ENCODE data around the gene SNCB. TPM values are rescaled to one million over a fixed set of nuclear protein-coding genes. Genes with fewer than 3 reads are reported as not detected.

The SNCB gene
- total and polyA plus RNA-seq, 2 of the 4 experiments (the other 2 are of a cell fraction): 0.41 TPM; not detected in 1

DNA sequence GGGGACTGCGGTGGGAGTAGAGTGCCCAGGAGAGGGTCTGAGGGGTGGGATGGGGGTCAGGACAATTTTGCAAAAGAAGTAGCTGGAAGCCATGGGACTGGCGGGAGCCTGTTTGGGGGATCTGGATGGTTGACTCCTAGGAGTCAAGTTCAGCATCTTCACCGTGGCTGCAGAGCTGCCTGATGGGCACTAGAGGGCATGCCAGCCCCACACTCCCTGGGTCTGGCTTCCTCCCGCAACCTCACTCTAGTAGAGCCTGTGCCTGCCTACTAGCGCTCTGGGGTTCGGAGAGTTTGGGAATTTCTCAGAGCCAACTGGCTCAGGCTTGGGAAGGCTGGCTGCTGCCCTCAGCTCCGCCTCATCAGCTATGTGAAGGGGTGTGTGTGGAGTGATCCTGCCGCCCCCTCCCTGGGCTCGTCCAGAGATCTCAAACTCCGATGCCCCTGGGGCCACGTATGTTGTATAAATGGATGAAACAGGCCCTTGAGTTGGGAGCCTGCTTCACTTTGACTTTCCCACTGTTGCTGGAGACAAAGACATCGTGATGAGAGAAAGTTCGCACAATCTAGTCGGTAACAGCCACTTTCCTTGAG lies 27.8 kb upstream of the SNCB start:
- intact Hi-C loops (cut with micrococcal nuclease): loop anchor here (1.0 kb wide), 2 partner anchors 84 to 454 kb away; no protein-coding TSS in a partner anchor
- Histone ChIP-seq H3K27me3 (ENCODE audit: control insufficient read depth, insufficient read depth, low read length) (peaks cover 2% of the 10 kb centered on the region; the same call in 1 of the 2 replicates), H3K4ac (ENCODE audit: low read depth, low read length) (no peak overlapping the region), H3K4me2 (ENCODE audit: low read depth, low read length) (no peak overlapping the region), H3K9me1 (ENCODE audit: insufficient read depth, low read length) (peaks cover 3% of the 10 kb centered on the region; the same call in 1 of the 2 replicates), H3K23ac (ENCODE audit: low read depth, low read length) (no peak overlapping the region), H4K20me1 (ENCODE audit: insufficient read depth, low read length) (peaks cover 17% of the 10 kb centered on the region), H2BK20ac (ENCODE audit: low read depth, low read length) (no peak overlapping the region), H3K14ac (replicated peaks; ENCODE audit: low read depth, low read length) (no peak overlapping the region), H3K56ac (ENCODE audit: extremely low read depth, insufficient read depth, low read length) (no peak overlapping the region), H3K18ac (ENCODE audit: low read depth, low read length) (no peak overlapping the region), H3K27ac (ENCODE audit: insufficient read depth, low read length) (no peak overlapping the region), H2AK5ac (ENCODE audit: low read depth, low read length) (no peak overlapping the region), H3K4me3 (ENCODE audit: insufficient read depth, low read depth, low read length) (no peak overlapping the region), H4K91ac (ENCODE audit: insufficient read depth, low read depth, low read length) (no peak overlapping the region), H3K9ac (ENCODE audit: low read depth, low read length) (no peak overlapping the region), H3K4me1 (ENCODE audit: control insufficient read depth, insufficient read depth, low read length) (0 out of 2 replicates have a peak, but pooled peaks cover 2% of the 10 kb centered on the region), H4K8ac (ENCODE audit: low read depth in 2 of 2, low read length in 2 of 2) (no peak overlapping the region), H3K79me1 (ENCODE audit: low read depth in 1 of 2, low read length in 2 of 2) (peaks cover 0 to 4% of the 10 kb centered on the region in 2 experiments; a peak in 1 of 4 replicates), H2AFZ (replicated peaks; ENCODE audit: low read length, poor library complexity) (peak overlapping the region; percentile 72), H2AK9ac (replicated peaks; ENCODE audit: low read depth, low read length, poor library complexity) (no peak overlapping the region), H2BK5ac (ENCODE audit: low read depth, low read length, poor library complexity, severe bottlenecking) (no peak overlapping the region), H2BK15ac (ENCODE audit: low read depth, low read length) (no peak overlapping the region), H4K5ac (ENCODE audit: low read depth, low read length) (no peak overlapping the region), H3K9me3 (ENCODE audit: control insufficient read depth, insufficient read depth, low read length) (no peaks in the 10 kb centered on the region), H3K36me3 (ENCODE audit: control insufficient read depth, insufficient read depth, low read length) (peaks cover 7% of the 10 kb centered on the region; the same call in 1 of the 2 replicates), H2BK120ac (ENCODE audit: low read depth, low read length) (no peak overlapping the region)
- peak; percentile 83 for TF ChIP-seq RAD21 (IDR thresholded peaks at IDR 0.05; ENCODE audit: low read length)
- TF ChIP-seq MAZ (IDR thresholded peaks at IDR 0.05; ENCODE audit: borderline replicate concordance, low read depth, low read length): no peak
- TF ChIP-seq SMC3 (IDR thresholded peaks at IDR 0.05; ENCODE audit: low read depth, low read length): peak; percentile 63
- no peak for TF ChIP-seq NFE2L2 (IDR thresholded peaks at IDR 0.05; ENCODE audit: low read depth, low read length)
- no peak for TF ChIP-seq CHD1 (IDR thresholded peaks at IDR 0.05; ENCODE audit: low read depth, low read length)
- no peak for TF ChIP-seq MAFK (IDR thresholded peaks at IDR 0.05; ENCODE audit: low read depth, low read length)
- TF ChIP-seq POLR2A (IDR thresholded peaks at IDR 0.05; ENCODE audit: low read depth, low read length): no peak
- TF ChIP-seq CEBPB (IDR thresholded peaks at IDR 0.05; ENCODE audit: low read depth, low read length): no peak
- TF ChIP-seq FOS (IDR thresholded peaks at IDR 0.05; ENCODE audit: low read depth, low read length): no peak
- no peak for TF ChIP-seq MXI1 (IDR thresholded peaks at IDR 0.05; ENCODE audit: borderline replicate concordance, low read depth, low read length)
- TF ChIP-seq, protein P1, sequence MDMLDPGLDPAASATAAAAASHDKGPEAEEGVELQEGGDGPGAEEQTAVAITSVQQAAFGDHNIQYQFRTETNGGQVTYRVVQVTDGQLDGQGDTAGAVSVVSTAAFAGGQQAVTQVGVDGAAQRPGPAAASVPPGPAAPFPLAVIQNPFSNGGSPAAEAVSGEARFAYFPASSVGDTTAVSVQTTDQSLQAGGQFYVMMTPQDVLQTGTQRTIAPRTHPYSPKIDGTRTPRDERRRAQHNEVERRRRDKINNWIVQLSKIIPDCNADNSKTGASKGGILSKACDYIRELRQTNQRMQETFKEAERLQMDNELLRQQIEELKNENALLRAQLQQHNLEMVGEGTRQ (IDR thresholded peaks at IDR 0.05; ENCODE audit: low read depth, low read length): no peak
- no peak for TF ChIP-seq RCOR1 (IDR thresholded peaks at IDR 0.05; ENCODE audit: insufficient replicate concordance, low read length)
- TF ChIP-seq, protein P2, sequence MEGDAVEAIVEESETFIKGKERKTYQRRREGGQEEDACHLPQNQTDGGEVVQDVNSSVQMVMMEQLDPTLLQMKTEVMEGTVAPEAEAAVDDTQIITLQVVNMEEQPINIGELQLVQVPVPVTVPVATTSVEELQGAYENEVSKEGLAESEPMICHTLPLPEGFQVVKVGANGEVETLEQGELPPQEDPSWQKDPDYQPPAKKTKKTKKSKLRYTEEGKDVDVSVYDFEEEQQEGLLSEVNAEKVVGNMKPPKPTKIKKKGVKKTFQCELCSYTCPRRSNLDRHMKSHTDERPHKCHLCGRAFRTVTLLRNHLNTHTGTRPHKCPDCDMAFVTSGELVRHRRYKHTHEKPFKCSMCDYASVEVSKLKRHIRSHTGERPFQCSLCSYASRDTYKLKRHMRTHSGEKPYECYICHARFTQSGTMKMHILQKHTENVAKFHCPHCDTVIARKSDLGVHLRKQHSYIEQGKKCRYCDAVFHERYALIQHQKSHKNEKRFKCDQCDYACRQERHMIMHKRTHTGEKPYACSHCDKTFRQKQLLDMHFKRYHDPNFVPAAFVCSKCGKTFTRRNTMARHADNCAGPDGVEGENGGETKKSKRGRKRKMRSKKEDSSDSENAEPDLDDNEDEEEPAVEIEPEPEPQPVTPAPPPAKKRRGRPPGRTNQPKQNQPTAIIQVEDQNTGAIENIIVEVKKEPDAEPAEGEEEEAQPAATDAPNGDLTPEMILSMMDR (conservative IDR thresholded peaks at IDR 0.05; ENCODE audit: low read depth, low read length): peak; percentile 79
- dilution Hi-C loops (cut with HindIII; ENCODE audit: low sequenced_read_pairs, unreplicated experiment): no loop called here
- CTCF ChIA-PET: interaction anchor here (1.1 kb wide), 2 partner anchors 12 to 36 kb away, joined by 3 to 4 read pairs; no protein-coding TSS in a partner anchor
- WGBS, 2 experiments (ENCODE audit: extremely low coverage in 2 of 2, insufficient read length in 1 of 2): 77% methylated on average over 4 of the region's 14 CpGs; no CpG with 5 or more reads in 1 of the 2 experiments
- ATAC-seq (ENCODE audit: low read depth) (peak; percentile 81), DNase-seq (peak; percentile 62)
- in situ Hi-C loops (cut with MboI; ENCODE audit: low sequenced_read_pairs): no loop called here
- TSS peak; percentile 91 for BruUV-seq (replicated peaks)
- POLR2A ChIA-PET (ENCODE audit: unreplicated experiment): no interaction called here

Measured in IMR-90 (cell line).